Bronchial epithelial cell (primary cell): ENCODE results near the gene MERTK. TPM values are rescaled to one million over a fixed set of nuclear protein-coding genes. Genes with fewer than 3 reads are reported as not detected.

Experiments used
- DNase-seq: peaks from one replicate; pipeline ENCODE4 v3.0.0-alpha.2; 2010; ENCODE audit warnings: low read depth
- FAIRE-seq: peaks from 2 replicates; lab custom pipeline; 2011; peaks lifted over from hg19 to GRCh38; lab: Jason Lieb, UNC
- H3K27me3 ChIP-seq: 2 replicates; pipeline ENCODE4 v1.5.1; 2011; ENCODE audit warnings: low read length; ENCODE audit not compliant: control insufficient read depth, insufficient read depth
- H3K36me3 ChIP-seq: 2 replicates; pipeline ENCODE4 v1.5.1; 2011; ENCODE audit warnings: low read length; ENCODE audit not compliant: control insufficient read depth, insufficient read depth
- H3K4me3 ChIP-seq: 2 replicates; pipeline ENCODE4 v1.5.1; 2011; ENCODE audit warnings: mild to moderate bottlenecking, low read depth, low read length, control low read depth
- CTCF ChIP-seq: IDR thresholded peaks from 2 replicates; pipeline ENCODE4 v1.5.1; 2011; ENCODE audit warnings: mild to moderate bottlenecking, moderate library complexity, low read length, control low read depth, inconsistent platforms; ENCODE audit not compliant: insufficient read depth, severe bottlenecking
- total RNA-seq: library from RNA; depleted of rRNA; stranded (reverse); fragments of >200 nt; gene quantifications from 2 replicates; pipeline ENCODE4 v1.2.1, GENCODE V29; 2014

Gene MERTK
- total RNA-seq, 1 donor from 2014 or later = 3.9 TPM

GRCh38 chr2:111970453-111970852 lies 72.0 kb downstream of the MERTK start:
- TF ChIP-seq CTCF = no peak
- H3K36me3 ChIP-seq = no peaks in the 10 kb centered on the region
- no peak for DNase-seq
- H3K4me3 ChIP-seq = no peak overlapping the region
- H3K27me3 ChIP-seq = no peaks in the 10 kb centered on the region
- FAIRE-seq = no peak

GRCh38 chr2:111972955-111973565 lies 74.7 kb downstream of the MERTK start:
- peak; percentile 35 for DNase-seq
- no peak for TF ChIP-seq CTCF

GRCh38 chr2:111973701-111974100 lies 75.3 kb downstream of the MERTK start:
- no peak for FAIRE-seq
- Histone ChIP-seq H3K4me3 (no peak overlapping the region), H3K36me3 (no peaks in the 10 kb centered on the region), H3K27me3 (no peaks in the 10 kb centered on the region)
- no peak for TF ChIP-seq CTCF
- DNase-seq = no peak

More at GRCh38 chr2:111972955-111973565, 74.7 kb downstream of the MERTK start:
- H3K36me3 ChIP-seq = no peaks in the 10 kb centered on the region
- H3K27me3 ChIP-seq = no peaks in the 10 kb centered on the region
- FAIRE-seq = no peak
- H3K4me3 ChIP-seq = no peak overlapping the region

GRCh38 chr2:111975053-111975552 lies 76.7 kb downstream of the MERTK start:
- no peak overlapping the region for H3K4me3 ChIP-seq
- H3K36me3 ChIP-seq = no peaks in the 10 kb centered on the region
- no peak for TF ChIP-seq CTCF
- DNase-seq = peak; percentile 100
- H3K27me3 ChIP-seq = no peaks in the 10 kb centered on the region
- peak; percentile 96 for FAIRE-seq

- Histone ChIP-seq H3K36me3 (no peaks in the 10 kb centered on the region), H3K27me3 (no peaks in the 10 kb centered on the region), H3K4me3 (no peak overlapping the region)
- no peak for FAIRE-seq
- peak; percentile 33 for DNase-seq
- no peak for TF ChIP-seq CTCF
These were observed 77.4 kb downstream of the MERTK start for GRCh38 chr2:111975819-111976218.

- DNase-seq (no peak), FAIRE-seq (no peak)
- no peak for TF ChIP-seq CTCF
- Histone ChIP-seq H3K36me3 (no peaks in the 10 kb centered on the region), H3K27me3 (no peaks in the 10 kb centered on the region), H3K4me3 (no peak overlapping the region)
These were observed 78.8 kb downstream of the MERTK start for GRCh38 chr2:111977240-111977639.
